ENCODE results near the gene RRAS2.
"Not testable (repeated sequence)": the region's sequence is repeated elsewhere in the genome, so short reads cannot be mapped to it uniquely, and the experiment has no call there.

The RRAS2 gene

DNA sequence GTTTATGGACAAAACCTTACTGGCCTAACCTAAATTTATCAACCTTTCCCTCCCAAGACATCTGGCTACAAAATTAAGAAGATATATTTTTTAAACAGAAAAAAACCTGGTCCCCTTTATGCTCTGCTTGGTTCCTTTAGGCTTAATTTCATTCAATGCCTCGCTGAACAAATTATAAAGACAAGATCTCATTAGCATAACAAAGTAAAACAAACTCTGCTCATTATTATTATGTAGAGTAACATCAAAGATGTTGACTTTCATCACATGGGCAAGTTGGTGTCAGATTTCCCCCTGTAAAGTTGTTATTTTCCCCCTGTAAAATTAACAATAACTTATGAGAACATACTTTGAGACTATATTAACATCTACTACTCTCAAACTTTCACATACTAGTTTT lies 11.0 kb downstream of the RRAS2 start:
- no peak overlapping the region for H3K4me3 ChIP-seq (ENCODE audit: low read depth, low read length)
- TF ChIP-seq, protein P1, sequence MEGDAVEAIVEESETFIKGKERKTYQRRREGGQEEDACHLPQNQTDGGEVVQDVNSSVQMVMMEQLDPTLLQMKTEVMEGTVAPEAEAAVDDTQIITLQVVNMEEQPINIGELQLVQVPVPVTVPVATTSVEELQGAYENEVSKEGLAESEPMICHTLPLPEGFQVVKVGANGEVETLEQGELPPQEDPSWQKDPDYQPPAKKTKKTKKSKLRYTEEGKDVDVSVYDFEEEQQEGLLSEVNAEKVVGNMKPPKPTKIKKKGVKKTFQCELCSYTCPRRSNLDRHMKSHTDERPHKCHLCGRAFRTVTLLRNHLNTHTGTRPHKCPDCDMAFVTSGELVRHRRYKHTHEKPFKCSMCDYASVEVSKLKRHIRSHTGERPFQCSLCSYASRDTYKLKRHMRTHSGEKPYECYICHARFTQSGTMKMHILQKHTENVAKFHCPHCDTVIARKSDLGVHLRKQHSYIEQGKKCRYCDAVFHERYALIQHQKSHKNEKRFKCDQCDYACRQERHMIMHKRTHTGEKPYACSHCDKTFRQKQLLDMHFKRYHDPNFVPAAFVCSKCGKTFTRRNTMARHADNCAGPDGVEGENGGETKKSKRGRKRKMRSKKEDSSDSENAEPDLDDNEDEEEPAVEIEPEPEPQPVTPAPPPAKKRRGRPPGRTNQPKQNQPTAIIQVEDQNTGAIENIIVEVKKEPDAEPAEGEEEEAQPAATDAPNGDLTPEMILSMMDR (IDR thresholded peaks at IDR 0.05; ENCODE audit: low read depth, low read length), result no peak

DNA sequence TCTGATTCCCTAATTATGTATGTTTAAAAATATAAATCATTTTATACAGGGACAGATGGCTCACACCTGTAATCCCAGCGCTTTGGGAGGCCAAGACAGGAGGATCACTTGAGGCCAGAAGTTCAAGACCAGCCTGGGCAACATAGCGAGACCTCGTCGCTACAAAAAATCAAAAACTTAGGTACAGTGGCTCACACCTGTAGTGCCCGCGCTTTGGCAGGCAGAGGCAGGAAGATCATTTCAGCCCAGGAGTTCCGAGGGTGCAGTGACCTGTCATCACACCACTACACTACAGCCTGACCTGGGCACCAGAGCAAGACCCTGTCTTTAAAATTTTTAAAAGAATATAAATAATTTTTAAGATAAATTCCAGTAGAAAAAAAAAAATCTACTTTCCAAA lies 11.5 kb downstream of the RRAS2 start:
- no peak overlapping the region for H3K4me3 ChIP-seq (ENCODE audit: low read depth, low read length)
- TF ChIP-seq, protein P1 (IDR thresholded peaks at IDR 0.05; ENCODE audit: low read depth, low read length), result no peak

DNA sequence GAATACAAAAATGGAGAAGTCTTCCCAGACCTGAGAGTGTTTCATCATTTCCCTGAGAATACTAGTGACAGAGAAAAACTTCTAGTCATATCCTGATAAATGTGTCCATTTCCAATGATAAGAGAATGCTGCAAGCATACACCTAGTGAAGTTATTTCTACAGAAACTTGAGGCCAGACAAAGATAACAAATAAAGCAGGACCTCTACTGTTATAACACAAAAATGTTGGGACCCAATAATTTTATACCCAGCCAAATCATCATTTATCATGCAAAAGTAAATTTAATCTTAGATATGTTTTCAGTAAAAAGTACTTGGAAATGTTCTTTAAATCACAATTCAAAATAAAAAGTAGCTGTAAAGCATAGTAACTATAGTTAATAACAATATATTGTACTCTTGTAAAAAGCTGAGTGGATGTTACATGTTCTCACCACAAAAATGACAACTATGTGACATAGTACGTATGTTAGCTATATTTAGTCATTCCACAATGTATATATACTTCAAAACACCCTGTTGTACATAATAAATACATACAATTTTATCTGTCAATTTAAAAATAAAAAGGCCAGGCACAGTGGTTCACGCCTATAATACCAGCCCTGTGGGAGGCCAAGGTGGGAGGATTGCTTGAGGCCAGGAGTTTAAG lies 12.6 kb downstream of the RRAS2 start:
- H3K4me3 ChIP-seq (ENCODE audit: low read depth, low read length), result no peak overlapping the region
- TF ChIP-seq, protein P1 (IDR thresholded peaks at IDR 0.05; ENCODE audit: low read depth, low read length), result no peak

DNA sequence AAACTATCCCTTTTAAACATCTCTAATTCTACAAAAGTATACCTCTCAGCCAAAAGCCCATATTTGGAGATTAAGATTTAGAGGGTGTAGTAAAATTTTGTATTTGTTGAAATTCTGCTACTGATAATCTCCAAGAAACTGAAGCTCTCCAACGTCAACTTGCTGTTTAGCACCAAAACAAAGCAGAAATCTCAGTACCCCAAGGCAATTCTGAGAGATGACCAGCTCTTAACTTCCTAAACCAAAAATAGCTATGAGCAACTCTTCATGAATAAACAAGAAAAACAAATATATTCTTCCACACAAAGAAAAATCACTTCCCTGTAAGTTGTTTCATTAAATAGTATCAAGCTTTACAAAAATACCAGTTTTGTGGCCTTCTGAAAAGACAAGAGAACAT lies 13.3 kb downstream of the RRAS2 start:
- TF ChIP-seq, protein P1 (IDR thresholded peaks at IDR 0.05; ENCODE audit: low read depth, low read length), result no peak

DNA sequence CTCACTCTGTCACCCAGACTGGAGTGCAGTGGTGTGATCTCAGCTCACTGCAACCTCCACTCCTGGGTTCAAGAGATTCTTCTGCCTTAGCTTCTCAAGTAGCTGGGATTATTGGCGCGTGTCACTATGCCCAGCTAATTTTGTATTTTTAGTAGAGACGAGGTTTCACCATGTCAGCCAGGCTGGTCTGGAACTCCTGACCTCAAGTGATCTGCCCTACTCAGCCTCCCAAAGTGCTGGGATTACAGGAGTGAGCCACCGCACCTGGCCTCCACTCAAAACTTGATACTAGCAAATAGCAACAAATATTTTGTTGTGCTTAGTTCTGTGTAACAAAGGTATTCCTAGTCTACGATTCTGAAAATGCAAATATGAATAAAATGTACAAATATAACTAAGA lies 14.0 kb downstream of the RRAS2 start:
- not testable (repeated sequence) for H3K4me3 ChIP-seq (ENCODE audit: low read depth, low read length)

More for the DNA sequence above, 13.3 kb downstream of the RRAS2 start:
- no peak overlapping the region for H3K4me3 ChIP-seq (ENCODE audit: low read depth, low read length)

DNA sequence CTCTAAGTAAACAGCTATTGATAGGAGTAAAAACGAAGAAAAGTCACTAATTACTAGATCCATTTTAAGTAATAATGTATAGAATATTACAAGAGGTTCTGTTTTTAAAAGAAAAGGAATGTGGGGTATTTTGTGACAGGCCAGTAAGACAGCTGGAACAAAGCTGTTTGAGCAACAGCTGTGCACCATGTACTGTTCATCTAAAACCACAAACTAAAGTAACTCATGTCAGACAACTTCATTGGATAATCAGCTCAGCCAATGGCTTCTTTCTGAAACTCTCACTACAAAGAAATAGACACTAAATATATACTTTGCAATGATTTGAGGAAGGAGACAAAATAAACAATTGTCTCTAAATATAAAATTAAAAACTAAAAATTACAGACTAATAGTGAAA lies 16.1 kb downstream of the RRAS2 start:
- TF ChIP-seq, protein P1 (IDR thresholded peaks at IDR 0.05; ENCODE audit: low read depth, low read length), result no peak
- H3K4me3 ChIP-seq (ENCODE audit: low read depth, low read length), result no peak overlapping the region

DNA sequence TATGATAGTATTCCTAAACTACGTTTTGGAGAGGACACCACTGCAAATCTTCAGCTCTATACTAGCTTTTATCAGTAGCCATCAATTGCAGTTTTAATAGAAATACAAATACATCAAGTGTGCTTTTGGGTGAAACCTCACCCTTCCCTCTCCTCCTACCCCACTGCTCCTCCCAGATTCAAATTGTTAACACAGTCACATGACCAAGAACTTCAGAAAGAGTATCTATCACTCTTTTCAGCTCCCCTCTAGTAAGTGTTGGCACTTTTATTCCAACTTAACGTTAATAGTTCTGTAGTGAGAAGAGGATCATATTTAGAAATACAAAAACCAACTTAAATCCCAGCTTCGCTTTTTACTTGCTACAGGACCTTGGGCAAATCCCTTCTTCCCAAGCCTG lies 17.0 kb downstream of the RRAS2 start:
- TF ChIP-seq, protein P1 (IDR thresholded peaks at IDR 0.05; ENCODE audit: low read depth, low read length), result no peak
- no peak overlapping the region for H3K4me3 ChIP-seq (ENCODE audit: low read depth, low read length)

DNA sequence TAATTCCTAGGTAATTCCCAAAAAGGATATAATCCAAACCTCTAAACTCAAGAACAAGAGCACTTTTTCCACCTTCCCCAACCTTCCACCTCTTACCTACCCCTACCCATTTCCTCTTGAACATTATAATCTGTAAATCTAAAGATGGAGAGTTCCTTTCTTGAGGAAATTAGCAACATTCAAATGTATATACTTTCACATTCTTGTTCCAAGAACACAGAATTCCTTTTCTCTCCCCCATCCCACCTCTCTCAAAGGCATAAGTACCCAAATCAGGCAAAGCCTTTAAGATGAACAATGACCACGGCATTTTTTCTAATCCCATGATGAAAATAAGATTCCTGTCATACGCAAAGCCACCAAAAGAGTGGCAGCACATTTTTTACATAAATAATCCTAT lies 18.3 kb downstream of the RRAS2 start:
- no peak overlapping the region for H3K4me3 ChIP-seq (ENCODE audit: low read depth, low read length)

More for the DNA sequence above, 18.3 kb downstream of the RRAS2 start:
- TF ChIP-seq, protein P1 (IDR thresholded peaks at IDR 0.05; ENCODE audit: low read depth, low read length), result no peak

Data from WI38 (cell line).